Left kidney (tissue), 2 donors: ENCODE results near the gene ABTB2. TPM values are rescaled to one million over a fixed set of nuclear protein-coding genes. Genes with fewer than 3 reads are reported as not detected.
"Not testable (repeated sequence)": the region's sequence is repeated elsewhere in the genome, so short reads cannot be mapped to it uniquely, and the experiment has no call there.

ENCODE experiments used
- DNase-seq: peaks from one replicate; pipeline ENCODE4 v3.0.0-alpha.2; 2013
- polyA plus RNA-seq: library from polyadenylated mRNA; unstranded; fragments of 120-200 nt; gene quantifications from one replicate; pipeline ENCODE4 v1.2.1, GENCODE V29; 2013; ENCODE audit not compliant: insufficient read length

Gene ABTB2
- polyA plus RNA-seq, 1 donor, result 7.7 TPM

GRCh38 chr11:34263441-34264091 is 94.2 kb downstream of the ABTB2 start:
- no peak for DNase-seq

DNA sequence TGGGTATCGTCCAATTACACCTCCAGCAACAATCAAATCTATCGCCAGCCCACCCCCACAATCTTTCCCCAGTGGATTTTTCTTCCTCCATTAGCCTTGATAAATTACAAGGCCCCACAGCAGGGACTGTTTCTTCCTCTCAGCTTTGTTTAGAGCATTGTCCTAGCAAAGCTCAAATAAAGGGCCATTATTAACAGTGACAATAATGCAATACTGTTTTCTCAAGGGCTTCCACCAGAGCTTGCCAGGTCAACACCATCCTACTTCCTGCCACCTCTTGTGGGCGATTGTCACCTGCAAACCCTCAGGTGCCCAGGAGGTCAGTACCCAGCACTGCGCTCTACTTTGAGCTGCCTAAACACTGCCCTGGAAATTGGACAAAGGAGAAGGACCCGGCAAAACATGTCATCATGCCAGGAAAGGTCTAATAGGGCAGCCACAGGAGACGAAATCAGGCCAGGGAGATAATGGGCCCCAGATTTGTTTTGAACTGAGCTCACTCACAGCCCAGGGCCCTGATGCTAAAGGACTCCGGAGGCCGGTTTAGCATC is 95.2 kb downstream of the ABTB2 start:
- DNase-seq, result no peak

GRCh38 chr11:34261820-34262219 is 96.0 kb downstream of the ABTB2 start:
- no peak for DNase-seq

- DNase-seq, result no peak
Observed at GRCh38 chr11:34261095-34261494, 96.7 kb downstream of the ABTB2 start.

GRCh38 chr11:34260072-34260575 is 97.7 kb downstream of the ABTB2 start:
- no peak for DNase-seq

- no peak for DNase-seq
Observed at GRCh38 chr11:34259087-34259486, 98.7 kb downstream of the ABTB2 start.

GRCh38 chr11:34256626-34257025 is 101.2 kb downstream of the ABTB2 start:
- DNase-seq, result no peak

DNA sequence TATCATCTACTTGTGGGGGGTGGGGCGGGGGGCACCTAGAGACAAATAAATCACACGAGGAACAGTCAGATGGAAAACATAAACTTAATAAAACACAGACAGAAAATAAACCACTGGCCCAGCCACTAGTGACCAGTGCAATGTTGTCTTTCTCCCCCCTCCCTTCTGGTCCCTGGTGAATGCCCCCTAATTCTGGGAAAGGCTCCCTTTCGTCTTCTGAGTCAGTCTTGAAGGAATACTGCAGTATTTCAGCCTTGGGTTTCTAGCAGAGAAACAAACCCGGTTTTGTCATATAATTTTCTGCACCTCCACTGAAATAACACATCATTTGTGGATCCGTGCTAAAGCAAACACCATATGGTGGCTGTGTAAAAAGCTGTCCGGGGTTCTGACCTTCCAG is 101.7 kb downstream of the ABTB2 start:
- DNase-seq, result no peak

GRCh38 chr11:34255101-34255500 is 102.7 kb downstream of the ABTB2 start:
- no peak for DNase-seq

DNA sequence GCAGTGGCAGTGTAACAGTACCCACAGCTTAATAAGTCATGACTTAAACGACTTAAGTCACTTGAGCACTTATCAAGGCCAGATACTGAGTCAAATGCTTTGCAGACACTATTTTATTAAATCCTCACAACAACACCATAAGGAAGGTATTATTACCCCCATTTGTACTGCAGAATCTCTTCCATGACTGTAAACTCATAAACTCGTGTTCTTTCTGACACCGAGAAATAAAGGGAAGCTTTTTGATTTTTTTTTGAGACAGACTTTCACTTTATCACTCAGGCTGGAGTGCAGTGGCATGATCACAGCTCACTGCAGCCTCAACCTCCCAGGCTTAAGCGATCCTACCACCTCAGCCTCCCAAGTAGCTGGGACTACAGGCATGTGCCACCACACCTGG is 103.8 kb downstream of the ABTB2 start:
- no peak for DNase-seq

GRCh38 chr11:34252651-34253050 is 105.2 kb downstream of the ABTB2 start:
- no peak for DNase-seq

DNA sequence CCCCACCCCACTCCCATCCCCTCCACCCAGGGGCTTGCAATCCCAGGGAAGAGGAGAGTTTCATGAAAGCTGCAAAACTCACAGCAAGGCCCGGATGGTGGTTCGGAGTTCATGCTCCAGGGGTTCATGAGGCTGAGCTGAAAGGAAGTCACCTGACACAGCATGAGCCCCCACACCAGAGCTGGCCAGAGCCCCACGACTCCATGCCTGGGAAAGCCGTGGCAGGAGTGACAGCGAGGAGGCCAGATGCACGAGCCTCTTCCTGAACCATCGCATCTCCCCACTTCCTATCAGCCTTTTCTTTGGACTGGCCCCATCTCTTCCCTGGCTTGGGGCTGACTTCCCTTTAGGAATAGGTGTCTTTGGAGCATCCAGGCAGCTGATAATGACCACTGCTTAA is 105.8 kb downstream of the ABTB2 start:
- no peak for DNase-seq

- no peak for DNase-seq
Observed at GRCh38 chr11:34251589-34251980, 106.2 kb downstream of the ABTB2 start.

DNA sequence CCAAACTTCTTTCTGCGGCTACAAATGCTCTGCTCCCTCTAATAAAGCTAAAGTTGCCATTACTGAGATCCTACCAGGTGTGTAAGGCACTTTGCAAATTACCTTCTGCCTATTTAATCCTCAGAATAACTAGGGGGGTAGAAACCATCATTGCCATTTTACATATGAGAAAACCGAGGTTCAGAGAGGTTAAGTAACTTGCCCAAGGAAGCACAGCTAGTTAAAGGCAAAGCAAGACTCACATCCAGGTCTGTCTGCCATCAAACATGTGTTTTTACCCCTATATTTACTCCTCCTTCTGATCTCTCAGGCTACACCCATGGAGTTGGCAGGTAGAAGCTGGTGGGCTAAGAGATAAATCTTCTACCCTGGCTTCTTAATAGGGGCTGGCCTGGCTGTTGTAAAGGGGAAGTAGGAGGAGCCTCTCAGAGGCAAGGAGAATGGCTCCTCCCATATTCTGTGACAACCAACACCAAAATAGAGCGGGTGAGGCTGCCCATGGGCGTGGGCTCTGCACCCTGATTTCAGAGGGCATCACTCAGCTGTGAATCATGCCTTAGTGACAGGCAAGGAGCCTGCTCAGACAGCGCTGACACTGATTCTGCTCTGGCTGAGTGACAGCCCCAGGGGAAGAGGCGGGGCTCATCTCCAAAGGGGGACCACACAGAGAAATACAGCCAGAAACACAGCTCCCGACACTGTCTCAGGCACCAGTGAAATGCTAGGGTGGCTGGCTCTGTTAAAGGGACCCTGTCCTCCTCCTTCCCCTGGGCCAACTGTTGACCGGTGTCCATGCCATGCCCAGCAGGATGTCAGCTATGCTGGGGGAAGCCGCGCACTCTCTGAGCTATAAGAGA is 106.8 kb downstream of the ABTB2 start:
- DNase-seq, result no peak

DNA sequence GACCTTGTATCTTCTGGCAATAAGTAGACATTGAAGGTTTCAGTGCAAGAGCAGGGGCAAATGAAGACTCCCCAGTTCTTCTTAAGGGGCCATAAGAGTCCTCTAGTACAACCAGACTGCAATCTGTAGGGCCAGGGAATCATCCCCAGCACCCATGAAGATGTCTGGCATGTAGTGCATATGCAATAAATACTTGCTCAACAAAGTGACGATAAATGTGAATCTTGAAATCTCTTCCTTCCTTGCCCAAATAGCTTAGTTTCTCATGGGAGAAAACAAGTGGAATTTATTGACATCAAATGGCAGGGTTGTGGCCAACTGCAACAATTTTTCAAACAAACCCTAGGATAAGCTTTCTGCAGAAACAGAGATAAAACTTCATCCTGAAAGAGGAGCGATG is 107.6 kb downstream of the ABTB2 start:
- DNase-seq, result no peak

GRCh38 chr11:34249439-34249838 is 108.4 kb downstream of the ABTB2 start:
- no peak for DNase-seq

DNA sequence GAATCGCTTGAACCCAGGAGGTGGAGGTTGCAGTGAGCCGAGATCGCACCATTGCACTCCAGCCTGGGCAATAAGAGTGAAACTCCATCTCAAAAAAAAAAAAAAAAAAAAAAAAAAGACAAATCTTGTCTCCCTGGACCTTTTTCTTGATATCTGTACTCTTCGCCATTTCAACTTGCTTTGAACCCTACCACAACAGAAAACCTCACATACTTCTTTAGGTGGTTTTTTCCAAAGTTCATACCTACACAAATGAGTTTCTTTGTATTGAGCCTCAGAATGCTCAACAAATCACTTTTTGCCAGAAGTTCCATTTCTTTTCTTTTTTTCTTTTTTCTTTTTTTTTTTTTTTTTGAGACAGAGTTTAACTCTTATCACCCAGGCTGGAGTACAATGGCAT is 111.3 kb downstream of the ABTB2 start:
- not testable (repeated sequence) for DNase-seq

GRCh38 chr11:34245041-34245440 is 112.8 kb downstream of the ABTB2 start:
- no peak for DNase-seq

GRCh38 chr11:34243600-34244464 is 114.0 kb downstream of the ABTB2 start:
- no peak for DNase-seq

GRCh38 chr11:34242037-34242625 is 115.7 kb downstream of the ABTB2 start:
- no peak for DNase-seq

GRCh38 chr11:34240150-34240494 is 117.7 kb downstream of the ABTB2 start:
- DNase-seq, result no peak
